22Rv1 (cell line): ENCODE data around the gene NFATC3.

Experiments used
- CTCF ChIP-seq: fragments of 450-650 bp; IDR thresholded peaks from 2 replicates; pipeline ENCODE4 v1.5.1; 2017; ENCODE audit warnings: mild to moderate bottlenecking
- ZFX ChIP-seq: fragments of 450-650 bp; IDR thresholded peaks from 2 replicates; pipeline ENCODE4 v1.6.1; 2017; ENCODE audit warnings: antibody characterized with exemption, borderline replicate concordance

- TF ChIP-seq CTCF (no peak), ZFX (no peak)
Measured at GRCh38 chr16:68041783-68042182, 43.4 kb upstream of the NFATC3 start.
